Ishikawa (cell line): ENCODE results near the gene FOXD3.

Experiments
- CEBPB ChIP-seq: IDR thresholded peaks from 2 replicates; pipeline ENCODE4 v1.6.1; 2012
- CREB1 ChIP-seq: IDR thresholded peaks from 2 replicates; pipeline ENCODE4 v1.6.1; 2012; ENCODE audit warnings: low read depth
- EGR1 ChIP-seq: IDR thresholded peaks from 2 replicates; pipeline ENCODE4 v1.6.1; 2012
- EP300 ChIP-seq: IDR thresholded peaks from 2 replicates; pipeline ENCODE4 v1.6.1; 2012; ENCODE audit warnings: borderline replicate concordance
- FOXM1 ChIP-seq: IDR thresholded peaks from 2 replicates; pipeline ENCODE4 v1.6.1; 2012; ENCODE audit warnings: low read depth, borderline replicate concordance
- NFIC ChIP-seq: IDR thresholded peaks from 2 replicates; pipeline ENCODE4 v1.6.1; 2012
- RAD21 ChIP-seq: IDR thresholded peaks from 2 replicates; pipeline ENCODE4 v1.6.1; 2012; ENCODE audit warnings: low read depth
- TAF1 ChIP-seq: IDR thresholded peaks from 2 replicates; pipeline ENCODE4 v1.6.1; 2012; ENCODE audit warnings: low read depth, mild to moderate bottlenecking
- TCF12 ChIP-seq: IDR thresholded peaks from 2 replicates; pipeline ENCODE4 v1.6.1; 2012; ENCODE audit warnings: low read depth
- TEAD4 ChIP-seq: IDR thresholded peaks from 2 replicates; pipeline ENCODE4 v1.6.1; 2012
- YY1 ChIP-seq: IDR thresholded peaks from 2 replicates; pipeline ENCODE4 v1.6.1; 2012; ENCODE audit warnings: low read depth
- ZBTB7A ChIP-seq: IDR thresholded peaks from 2 replicates; pipeline ENCODE4 v1.6.1; 2012; ENCODE audit warnings: low read depth
- TF ChIP-seq, protein P1 (sequence below): IDR thresholded peaks from 2 replicates; pipeline ENCODE4 v1.6.1; 2012
- TF ChIP-seq, protein P2 (sequence below): IDR thresholded peaks from 2 replicates; pipeline ENCODE4 v1.6.1; 2012
- TF ChIP-seq, protein P3 (sequence below): IDR thresholded peaks from 2 replicates; pipeline ENCODE4 v1.6.1; 2012; ENCODE audit warnings: low read depth, mild to moderate bottlenecking

The FOXD3 gene

DNA sequence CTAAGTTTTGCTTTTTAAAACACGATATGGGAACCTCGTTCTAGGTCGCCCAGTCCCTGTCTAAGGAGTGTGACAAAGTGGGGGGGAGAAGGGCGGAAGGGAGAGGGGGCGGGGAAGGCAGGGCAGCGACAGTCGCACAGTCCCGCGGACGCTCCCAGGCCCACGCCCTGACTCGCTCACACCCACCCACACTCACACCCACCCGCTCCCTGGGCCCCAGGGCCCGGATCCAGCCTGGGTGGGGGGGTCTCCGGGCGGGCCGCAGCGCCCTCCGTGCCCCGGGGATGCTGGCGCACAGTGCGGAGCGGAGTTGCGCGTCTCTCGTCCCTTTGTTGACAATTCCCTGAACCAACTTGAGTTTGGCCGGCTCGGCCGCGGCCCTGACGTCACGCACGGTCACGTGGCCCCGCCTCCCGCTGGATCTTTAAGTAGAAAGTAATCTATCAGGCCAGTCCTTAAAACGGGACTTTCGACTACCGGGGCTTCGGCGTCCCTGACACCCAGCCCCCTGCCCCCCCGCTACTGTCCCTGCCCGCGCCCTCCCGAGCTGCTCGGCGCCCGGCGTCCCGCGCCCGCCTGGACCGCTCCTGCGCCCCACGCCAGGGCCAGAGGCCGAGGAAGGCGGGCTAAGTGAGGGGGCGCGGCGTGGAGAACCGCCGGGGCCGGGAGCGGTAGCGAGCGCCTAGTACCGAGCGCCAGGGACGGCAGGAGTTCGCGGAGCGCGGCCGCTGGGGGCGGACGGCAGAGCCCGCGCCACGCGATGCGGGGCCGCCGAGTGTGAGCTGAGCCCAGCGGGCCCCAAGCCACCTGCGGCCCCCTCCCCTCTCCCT, at the start of gene FOXD3:
FOXD3 (plus strand) TSS at position 454 of the 830 bp plus-strand sequence. CDS start 492 bp downstream, outside the sequence.
- TF ChIP-seq EGR1 (no peak), FOXM1 (no peak), RAD21 (no peak), CEBPB (no peak), ZBTB7A (0 out of 2 replicates have a peak, but pooled peaks have one; percentile 47), TCF12 (0 out of 2 replicates have a peak, but pooled peaks have one; percentile 28), NFIC (no peak), YY1 (no peak; the same call in 1 of the 2 replicates), CREB1 (peak; percentile 71), TAF1 (peak; percentile 52; the same call in 1 of the 2 replicates), TEAD4 (no peak), EP300 (no peak)
- TF ChIP-seq, protein P1, sequence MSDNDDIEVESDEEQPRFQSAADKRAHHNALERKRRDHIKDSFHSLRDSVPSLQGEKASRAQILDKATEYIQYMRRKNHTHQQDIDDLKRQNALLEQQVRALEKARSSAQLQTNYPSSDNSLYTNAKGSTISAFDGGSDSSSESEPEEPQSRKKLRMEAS, result peak; percentile 72
- TF ChIP-seq, protein P2, sequence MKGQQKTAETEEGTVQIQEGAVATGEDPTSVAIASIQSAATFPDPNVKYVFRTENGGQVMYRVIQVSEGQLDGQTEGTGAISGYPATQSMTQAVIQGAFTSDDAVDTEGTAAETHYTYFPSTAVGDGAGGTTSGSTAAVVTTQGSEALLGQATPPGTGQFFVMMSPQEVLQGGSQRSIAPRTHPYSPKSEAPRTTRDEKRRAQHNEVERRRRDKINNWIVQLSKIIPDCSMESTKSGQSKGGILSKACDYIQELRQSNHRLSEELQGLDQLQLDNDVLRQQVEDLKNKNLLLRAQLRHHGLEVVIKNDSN, result peak; percentile 97
- TF ChIP-seq, protein P3, sequence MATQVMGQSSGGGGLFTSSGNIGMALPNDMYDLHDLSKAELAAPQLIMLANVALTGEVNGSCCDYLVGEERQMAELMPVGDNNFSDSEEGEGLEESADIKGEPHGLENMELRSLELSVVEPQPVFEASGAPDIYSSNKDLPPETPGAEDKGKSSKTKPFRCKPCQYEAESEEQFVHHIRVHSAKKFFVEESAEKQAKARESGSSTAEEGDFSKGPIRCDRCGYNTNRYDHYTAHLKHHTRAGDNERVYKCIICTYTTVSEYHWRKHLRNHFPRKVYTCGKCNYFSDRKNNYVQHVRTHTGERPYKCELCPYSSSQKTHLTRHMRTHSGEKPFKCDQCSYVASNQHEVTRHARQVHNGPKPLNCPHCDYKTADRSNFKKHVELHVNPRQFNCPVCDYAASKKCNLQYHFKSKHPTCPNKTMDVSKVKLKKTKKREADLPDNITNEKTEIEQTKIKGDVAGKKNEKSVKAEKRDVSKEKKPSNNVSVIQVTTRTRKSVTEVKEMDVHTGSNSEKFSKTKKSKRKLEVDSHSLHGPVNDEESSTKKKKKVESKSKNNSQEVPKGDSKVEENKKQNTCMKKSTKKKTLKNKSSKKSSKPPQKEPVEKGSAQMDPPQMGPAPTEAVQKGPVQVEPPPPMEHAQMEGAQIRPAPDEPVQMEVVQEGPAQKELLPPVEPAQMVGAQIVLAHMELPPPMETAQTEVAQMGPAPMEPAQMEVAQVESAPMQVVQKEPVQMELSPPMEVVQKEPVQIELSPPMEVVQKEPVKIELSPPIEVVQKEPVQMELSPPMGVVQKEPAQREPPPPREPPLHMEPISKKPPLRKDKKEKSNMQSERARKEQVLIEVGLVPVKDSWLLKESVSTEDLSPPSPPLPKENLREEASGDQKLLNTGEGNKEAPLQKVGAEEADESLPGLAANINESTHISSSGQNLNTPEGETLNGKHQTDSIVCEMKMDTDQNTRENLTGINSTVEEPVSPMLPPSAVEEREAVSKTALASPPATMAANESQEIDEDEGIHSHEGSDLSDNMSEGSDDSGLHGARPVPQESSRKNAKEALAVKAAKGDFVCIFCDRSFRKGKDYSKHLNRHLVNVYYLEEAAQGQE, result no peak

DNA sequence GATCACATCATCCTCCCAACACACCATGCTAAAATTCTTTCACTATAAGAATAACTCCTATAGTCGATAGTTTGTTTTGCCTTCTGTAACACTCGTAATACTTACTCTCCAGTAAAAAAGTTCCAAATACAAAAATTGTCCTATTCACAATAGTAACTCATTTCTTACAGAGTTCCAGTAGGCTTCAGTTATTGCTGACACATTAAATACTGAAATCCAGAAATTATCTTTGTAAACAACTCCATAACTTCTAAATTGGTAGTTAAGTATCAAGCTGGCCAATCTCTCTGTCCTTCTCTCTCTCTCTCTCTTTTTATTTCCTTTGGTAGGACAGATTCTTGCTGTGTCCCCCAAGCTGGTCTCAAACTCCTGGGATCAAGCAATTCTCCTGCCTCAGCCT, 49.6 kb upstream of the FOXD3 start:
- TF ChIP-seq, protein P2, result no peak
- TF ChIP-seq EP300 (no peak), FOXM1 (no peak), TCF12 (no peak), CREB1 (no peak), RAD21 (no peak), NFIC (no peak)
- TF ChIP-seq, protein P3, result no peak
- TF ChIP-seq, protein P1, result no peak

DNA sequence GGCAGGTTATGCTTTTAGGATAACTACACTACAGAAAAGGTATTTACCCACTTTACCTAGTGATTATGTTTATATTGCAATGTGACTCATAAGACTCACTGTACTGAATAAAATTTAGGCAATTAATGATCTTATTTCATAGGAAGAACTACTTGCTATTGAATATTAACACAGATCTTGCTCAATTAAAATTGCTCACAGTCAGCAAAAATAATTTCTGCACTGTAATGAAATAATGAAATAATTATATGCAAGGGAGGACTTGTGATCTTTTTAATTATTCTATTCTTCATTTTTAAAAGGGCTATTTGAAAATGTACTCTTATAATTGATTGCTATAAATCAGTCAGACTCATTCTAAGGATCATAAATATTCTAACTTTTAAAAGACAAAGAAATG, 48.0 kb upstream of the FOXD3 start:
- TF ChIP-seq, protein P3, result no peak
- no peak for TF ChIP-seq CEBPB

DNA sequence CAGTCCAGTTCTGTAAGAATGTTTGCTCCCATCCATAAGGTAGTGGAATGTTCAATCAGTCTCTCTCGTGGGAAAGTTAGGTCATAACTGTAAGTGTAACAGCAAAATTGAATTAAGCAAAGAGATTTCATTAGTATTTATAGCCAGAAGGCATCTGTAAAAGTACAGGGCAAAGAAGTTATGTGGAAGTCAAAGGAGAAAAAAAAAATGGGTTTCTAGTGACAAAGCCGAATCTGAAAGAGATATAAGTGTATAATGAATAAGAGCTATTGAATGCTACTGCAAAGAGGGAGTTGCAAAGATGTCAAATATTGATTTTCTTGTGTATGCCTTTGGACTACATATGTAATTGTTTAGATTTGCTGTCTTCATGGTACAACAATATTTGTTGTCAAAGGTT, 47.4 kb upstream of the FOXD3 start:
- TF ChIP-seq FOXM1 (no peak), YY1 (no peak), TEAD4 (no peak), CEBPB (no peak), CREB1 (no peak), NFIC (no peak), TAF1 (no peak), EGR1 (no peak), EP300 (no peak), RAD21 (no peak), TCF12 (no peak), ZBTB7A (no peak)
- TF ChIP-seq, protein P3, result no peak
- TF ChIP-seq, protein P2, result no peak
- TF ChIP-seq, protein P1, result no peak
